ENCODE data around the gene ITIH4.

Gene ITIH4

DNA sequence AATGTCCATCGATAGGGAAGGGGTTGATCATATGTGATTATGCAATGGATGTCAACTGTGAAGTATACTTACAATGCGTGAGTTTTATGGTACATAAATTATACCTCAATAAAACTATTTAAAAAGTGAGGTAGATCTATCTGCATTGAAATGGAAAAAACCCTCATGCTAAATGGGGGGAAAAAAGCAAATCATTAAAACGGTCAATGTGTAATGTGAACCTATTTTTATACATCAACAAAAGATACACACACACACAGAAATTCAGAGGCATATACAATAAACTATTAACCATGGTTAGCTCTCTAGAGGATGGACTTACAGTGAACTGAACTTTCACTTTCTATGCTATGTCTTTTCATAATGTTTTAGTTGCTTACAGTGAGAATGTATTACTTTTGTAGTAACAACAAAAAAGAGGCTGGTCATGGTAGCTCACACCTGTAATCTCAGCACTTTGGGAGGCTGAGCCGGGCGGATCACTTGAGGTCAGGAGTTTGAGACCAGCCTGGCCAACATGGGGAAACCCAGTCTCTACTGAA lies 43.8 kb upstream of the ITIH4 start:
- DNase-seq (ENCODE audit: low read depth) = no peak
- TF ChIP-seq, protein P1, sequence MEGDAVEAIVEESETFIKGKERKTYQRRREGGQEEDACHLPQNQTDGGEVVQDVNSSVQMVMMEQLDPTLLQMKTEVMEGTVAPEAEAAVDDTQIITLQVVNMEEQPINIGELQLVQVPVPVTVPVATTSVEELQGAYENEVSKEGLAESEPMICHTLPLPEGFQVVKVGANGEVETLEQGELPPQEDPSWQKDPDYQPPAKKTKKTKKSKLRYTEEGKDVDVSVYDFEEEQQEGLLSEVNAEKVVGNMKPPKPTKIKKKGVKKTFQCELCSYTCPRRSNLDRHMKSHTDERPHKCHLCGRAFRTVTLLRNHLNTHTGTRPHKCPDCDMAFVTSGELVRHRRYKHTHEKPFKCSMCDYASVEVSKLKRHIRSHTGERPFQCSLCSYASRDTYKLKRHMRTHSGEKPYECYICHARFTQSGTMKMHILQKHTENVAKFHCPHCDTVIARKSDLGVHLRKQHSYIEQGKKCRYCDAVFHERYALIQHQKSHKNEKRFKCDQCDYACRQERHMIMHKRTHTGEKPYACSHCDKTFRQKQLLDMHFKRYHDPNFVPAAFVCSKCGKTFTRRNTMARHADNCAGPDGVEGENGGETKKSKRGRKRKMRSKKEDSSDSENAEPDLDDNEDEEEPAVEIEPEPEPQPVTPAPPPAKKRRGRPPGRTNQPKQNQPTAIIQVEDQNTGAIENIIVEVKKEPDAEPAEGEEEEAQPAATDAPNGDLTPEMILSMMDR (conservative IDR thresholded peaks at IDR 0.05; ENCODE audit: low read length) = no peak
- H3K4me3 ChIP-seq (ENCODE audit: low read length) = no peak overlapping the region

DNA sequence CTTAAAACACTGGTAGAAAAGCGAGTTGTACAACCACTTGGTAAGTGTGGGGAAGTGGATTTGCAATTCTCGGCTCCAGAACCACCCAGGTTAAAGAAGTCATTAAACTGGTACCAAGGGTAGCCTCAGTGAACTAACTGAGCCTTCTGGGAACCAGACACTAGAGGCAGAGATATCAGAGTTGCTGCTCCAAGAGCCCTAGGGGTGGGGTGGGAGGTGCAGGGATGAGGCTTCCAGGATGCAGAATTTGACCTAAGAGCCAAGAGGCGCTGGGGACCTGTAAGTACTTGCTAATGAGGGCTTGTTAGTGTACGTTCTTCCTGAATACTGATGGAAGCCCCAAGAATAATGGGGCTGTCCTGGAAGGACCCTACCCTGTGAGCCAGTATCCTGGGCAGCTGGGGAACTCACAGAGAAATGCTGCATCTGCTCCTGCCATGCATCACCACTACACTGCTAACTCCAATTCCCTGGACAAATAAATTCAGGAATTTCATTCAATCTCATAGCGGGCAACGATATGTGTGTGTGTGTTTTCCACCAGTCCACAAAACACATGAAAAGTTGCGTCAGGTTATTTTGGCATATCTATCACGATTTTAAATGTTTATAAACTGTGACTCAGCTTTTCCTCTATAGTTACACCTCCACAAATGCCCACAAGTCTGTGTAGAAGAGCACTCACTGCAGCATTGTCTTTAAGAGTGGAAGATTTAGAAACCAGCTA lies 43.1 kb upstream of the ITIH4 start:
- no peak overlapping the region for H3K4me3 ChIP-seq (ENCODE audit: low read length)
- DNase-seq (ENCODE audit: low read depth) = peak; percentile 50
- TF ChIP-seq, protein P1 (conservative IDR thresholded peaks at IDR 0.05; ENCODE audit: low read length) = no peak

DNA sequence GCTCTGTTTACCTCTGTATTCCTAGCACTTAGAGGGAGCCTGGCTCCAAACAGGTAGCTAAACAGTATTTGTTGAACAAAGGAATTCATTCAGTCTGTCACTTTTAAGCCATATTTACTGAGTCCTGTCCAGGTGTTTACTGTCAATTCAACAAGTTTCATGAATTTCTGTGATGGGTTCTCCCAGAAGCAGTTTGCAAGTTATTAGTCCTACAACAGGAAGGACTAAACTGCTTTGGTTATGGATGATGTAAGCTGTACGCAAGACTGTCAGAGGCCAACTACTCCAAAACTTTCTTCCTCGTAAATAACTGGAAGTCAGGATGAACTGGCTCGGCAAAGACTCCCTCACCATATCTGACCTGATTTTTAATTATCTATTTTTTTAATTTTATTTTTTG lies 41.8 kb upstream of the ITIH4 start:
- H3K4me3 ChIP-seq (ENCODE audit: low read length) = no peak overlapping the region

DNA sequence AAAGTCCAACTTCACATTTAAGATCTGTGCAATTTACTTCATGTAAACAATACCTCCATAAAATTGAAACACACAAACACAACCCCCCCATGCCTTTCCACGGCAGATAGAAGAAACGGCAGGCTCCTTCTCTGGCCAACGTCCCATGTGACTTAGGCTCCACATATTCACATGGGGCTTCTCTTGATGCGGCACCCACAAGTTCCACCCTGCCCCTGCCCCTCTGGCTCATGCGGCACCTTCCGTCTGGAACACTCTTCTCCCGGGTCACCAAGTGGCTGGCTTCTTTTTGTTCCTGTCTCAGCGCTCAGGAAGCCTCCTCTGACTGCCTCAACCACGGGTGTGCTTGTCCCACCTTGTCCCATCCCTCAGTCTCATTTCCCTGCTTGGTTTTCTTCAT lies 41.3 kb upstream of the ITIH4 start:
- TF ChIP-seq, protein P1 (conservative IDR thresholded peaks at IDR 0.05; ENCODE audit: low read length) = no peak
- no peak for DNase-seq (ENCODE audit: low read depth)
- H3K4me3 ChIP-seq (ENCODE audit: low read length) = no peak overlapping the region

More for the DNA sequence above, 41.8 kb upstream of the ITIH4 start:
- DNase-seq (ENCODE audit: low read depth) = peak; percentile 55
- TF ChIP-seq, protein P1 (conservative IDR thresholded peaks at IDR 0.05; ENCODE audit: low read length) = no peak

DNA sequence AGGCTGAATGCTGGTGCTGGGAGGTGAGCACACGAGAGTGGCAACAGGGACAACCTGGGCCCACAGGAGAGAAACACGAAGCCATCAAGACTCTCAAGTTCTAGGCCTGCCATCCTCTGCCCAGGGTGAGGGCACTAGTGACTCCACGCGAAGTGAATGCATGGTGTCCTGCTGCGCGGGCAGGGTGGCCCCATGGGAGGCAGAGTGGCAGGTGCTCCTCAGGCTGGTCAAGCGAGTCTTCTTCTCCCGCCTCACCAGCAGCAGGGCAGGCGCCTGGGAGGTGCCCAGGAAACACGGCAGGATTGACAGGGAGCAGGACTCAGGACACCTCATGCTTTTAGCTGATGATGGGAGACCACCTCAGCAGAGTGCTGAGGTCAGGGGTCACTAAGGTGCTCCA lies 40.0 kb upstream of the ITIH4 start:
- TF ChIP-seq, protein P1 (conservative IDR thresholded peaks at IDR 0.05; ENCODE audit: low read length) = no peak
- DNase-seq (ENCODE audit: low read depth) = no peak
- no peak overlapping the region for H3K4me3 ChIP-seq (ENCODE audit: low read length)

DNA sequence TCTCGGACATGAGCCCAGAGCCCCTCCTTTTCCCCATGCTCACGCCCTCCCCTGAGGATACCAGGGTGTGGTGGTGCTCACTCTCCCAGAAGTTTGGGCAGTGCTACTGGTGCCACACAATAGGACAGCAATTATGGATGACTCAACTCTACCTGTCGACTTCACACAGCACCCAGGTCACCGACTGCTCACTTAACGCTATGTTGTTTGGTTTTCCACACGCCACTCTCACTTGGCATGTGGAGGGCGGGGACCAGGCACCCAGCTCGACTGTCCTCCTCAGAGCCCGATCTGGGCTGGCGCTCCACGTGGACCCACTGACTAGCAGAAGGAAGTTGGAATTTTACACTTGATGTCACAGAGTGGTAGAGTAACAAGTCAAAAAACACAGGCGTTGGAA lies 36.0 kb upstream of the ITIH4 start:
- TF ChIP-seq, protein P1 (conservative IDR thresholded peaks at IDR 0.05; ENCODE audit: low read length) = no peak
- DNase-seq (ENCODE audit: low read depth) = no peak
- no peak overlapping the region for H3K4me3 ChIP-seq (ENCODE audit: low read length)

DNA sequence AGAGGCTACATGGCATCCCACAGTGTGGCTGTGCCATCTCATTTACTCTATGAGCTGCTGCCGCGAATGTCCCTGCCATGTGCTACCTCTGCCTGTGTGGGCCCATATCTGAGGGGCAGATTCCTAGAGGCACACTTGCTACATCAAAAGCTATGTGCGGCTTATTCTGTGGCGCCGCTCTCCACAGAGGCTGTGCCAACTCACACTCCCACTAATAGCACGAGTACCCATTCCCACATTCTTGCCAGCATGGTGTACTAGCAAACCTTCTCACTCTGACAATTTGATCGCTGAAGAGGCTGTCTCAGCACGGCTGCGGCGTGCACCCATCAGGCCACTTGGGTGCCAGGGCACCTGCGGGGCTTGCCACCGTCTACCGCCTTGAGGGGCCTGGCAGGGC lies 35.5 kb upstream of the ITIH4 start:
- H3K4me3 ChIP-seq (ENCODE audit: low read length) = no peak overlapping the region
- no peak for DNase-seq (ENCODE audit: low read depth)
- TF ChIP-seq, protein P1 (conservative IDR thresholded peaks at IDR 0.05; ENCODE audit: low read length) = no peak
